ENCODE data around the gene PIGK.
"Not testable (repeated sequence)": the region's sequence is repeated elsewhere in the genome, so short reads cannot be mapped to it uniquely, and the experiment has no call there.

PIGK gene

GRCh38 chr1:77193951-77194350, 25.3 kb downstream of the PIGK start:
- no peak for DNase-seq (ENCODE audit: low read depth)

DNA sequence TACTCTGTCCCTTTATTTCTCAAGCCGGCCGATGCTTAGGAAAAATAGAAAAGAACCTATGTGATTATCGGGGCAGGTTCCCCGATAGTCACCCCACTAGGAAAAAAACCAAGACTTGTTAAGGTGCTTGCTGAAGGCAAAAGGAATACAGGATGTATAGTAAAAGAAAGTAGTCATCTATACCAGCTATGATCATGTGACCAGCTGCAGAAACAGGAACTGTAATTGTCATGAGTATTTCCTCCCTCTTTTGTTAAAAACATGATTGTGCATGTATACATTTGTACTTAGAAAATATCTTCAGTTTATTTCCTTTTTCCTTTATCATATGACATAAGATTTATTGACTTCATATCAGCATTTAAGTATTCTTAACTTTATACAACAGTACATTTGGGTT, 30.5 kb downstream of the PIGK start:
- no peak for DNase-seq (ENCODE audit: low read depth)

GRCh38 chr1:77186907-77187306, 32.3 kb downstream of the PIGK start:
- DNase-seq (ENCODE audit: low read depth): not testable (repeated sequence)

DNA sequence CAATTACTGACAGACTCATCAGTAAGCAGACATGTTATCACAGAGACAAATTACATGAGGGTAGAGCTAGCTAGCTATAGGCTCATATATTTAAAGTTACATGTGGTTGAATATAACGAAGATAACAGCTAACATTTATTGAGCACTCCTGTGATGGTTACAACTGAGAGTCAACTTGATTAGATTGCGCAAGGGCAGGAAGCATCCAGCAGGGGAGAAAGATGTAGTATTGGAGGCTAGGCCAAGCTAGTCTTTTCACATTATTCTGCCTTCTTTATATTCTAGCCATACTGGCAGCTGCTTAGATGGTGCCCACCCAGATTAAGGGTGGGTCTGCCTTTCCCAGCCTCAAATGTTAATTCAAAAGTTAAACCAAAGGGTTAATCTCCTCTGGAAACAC, 37.1 kb downstream of the PIGK start:
- DNase-seq (ENCODE audit: low read depth): no peak

DNA sequence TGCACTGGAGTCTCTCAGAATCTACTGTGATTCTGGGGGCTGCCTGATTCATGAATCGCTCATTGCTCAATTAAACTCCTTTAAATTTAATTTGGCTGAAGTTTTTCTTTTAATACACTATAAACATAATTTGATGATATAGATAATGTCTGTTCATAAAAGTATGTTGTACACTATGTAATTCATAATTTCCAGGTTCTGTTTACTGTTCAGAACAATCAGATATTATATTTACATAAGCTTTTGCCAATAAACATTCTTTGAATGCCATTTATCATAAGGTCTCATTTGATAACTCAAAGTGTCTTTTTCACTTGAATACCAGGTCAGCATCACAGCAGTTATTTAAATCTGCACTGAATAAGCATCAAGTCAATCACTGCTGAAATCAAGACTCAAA, 39.6 kb downstream of the PIGK start:
- no peak for DNase-seq (ENCODE audit: low read depth)

- no peak for DNase-seq (ENCODE audit: low read depth)
Observed at GRCh38 chr1:77175230-77175844, 43.9 kb downstream of the PIGK start.

DNA sequence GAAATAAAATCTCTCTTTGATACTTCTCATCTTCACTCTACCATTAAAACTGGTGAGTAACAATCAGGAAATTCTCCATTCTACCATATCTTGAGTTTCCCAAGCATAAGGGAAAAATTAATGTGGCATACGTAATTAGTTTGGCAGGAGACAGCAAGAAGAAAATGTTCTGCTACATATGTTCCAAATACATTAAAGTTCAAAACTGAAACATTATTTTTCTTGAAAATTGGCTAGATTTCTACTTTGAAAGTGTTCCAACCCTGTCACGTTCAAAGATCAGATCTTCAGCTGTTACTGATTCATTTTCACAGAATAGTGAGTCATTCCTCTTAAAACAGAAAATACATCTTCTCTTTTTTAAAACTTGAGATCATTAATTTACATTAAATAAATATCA, 48.5 kb downstream of the PIGK start:
- peak; percentile 21 for DNase-seq (ENCODE audit: low read depth)

DNA sequence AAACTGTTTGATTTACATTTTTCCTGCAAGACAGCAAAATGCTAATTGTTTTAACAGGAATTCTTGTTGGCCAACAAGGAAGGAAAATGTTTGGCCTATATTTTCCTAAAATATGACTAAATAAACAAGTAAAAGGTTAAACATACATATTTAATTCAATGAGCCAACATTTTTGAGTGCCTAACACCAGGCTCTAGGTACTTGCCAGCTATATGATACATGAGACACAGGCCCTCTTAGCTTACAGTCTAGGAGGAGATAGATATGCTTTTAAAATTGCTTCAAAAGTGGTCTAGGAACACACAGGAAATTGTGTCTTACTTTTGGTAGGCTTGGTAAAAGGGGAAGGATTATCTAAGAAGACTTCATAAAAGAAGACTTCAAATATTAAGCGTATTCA, 50.9 kb downstream of the PIGK start:
- DNase-seq (ENCODE audit: low read depth): no peak

- DNase-seq (ENCODE audit: low read depth): no peak
Observed at GRCh38 chr1:77164434-77164944, 54.7 kb downstream of the PIGK start.

DNA sequence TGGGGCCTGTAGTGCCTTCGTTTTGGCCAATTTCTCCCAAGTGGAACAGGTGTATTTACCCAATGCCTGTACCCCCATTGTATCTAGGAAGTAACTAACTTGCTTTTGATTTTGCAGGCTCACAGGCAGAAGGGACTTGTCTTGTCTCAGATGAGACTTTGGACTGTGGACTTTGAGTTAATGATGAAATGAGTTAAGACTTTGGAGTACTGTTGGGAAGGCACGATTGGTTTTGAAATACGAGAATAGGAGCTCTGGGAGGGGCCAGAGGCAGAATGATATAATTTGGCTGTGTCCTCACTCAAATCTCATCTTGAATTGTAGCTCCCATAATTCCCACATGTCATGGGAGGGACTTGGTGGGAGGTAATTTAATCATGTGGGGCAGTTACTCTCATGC, 59.5 kb downstream of the PIGK start:
- DNase-seq (ENCODE audit: low read depth): not testable (repeated sequence)

GRCh38 chr1:77156214-77156613, 63.0 kb downstream of the PIGK start:
- DNase-seq (ENCODE audit: low read depth): no peak

- DNase-seq (ENCODE audit: low read depth): no peak
Observed at GRCh38 chr1:77146270-77146669, 73.0 kb downstream of the PIGK start.

GRCh38 chr1:77143529-77144121, 75.6 kb downstream of the PIGK start:
- no peak for DNase-seq (ENCODE audit: low read depth)

GRCh38 chr1:77139389-77139788, 79.8 kb downstream of the PIGK start:
- no peak for DNase-seq (ENCODE audit: low read depth)

- no peak for DNase-seq (ENCODE audit: low read depth)
Observed at GRCh38 chr1:77134359-77134758, 84.9 kb downstream of the PIGK start.

GRCh38 chr1:77133731-77134358, 85.4 kb downstream of the PIGK start:
- no peak for DNase-seq (ENCODE audit: low read depth)

GRCh38 chr1:77126307-77126706, 92.9 kb downstream of the PIGK start:
- peak; percentile 54 for DNase-seq (ENCODE audit: low read depth)

- no peak for DNase-seq (ENCODE audit: low read depth)
Observed at GRCh38 chr1:77121503-77121902, 97.7 kb downstream of the PIGK start.

GRCh38 chr1:77120950-77121349, 98.3 kb downstream of the PIGK start:
- no peak for DNase-seq (ENCODE audit: low read depth)

DNA sequence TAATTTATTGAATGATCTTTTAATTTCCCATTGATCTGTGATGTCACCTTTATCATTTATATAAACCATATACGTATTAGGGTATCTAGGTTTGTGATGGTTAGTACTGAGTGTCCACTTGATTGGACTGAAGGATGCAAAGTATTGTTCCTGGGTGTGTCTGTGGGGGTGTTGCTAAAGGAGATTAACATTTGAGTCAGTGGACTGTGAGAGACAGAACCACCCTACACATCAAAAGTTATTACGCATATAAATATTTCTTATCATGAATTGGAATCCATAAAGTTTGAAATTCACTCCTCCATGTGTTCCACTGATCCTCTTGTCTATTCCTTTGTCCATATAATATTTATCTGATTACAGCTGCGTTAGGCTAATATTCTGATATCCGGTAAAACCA, 100.5 kb downstream of the PIGK start:
- DNase-seq (ENCODE audit: low read depth): no peak

- DNase-seq (ENCODE audit: low read depth): no peak
Observed at GRCh38 chr1:77104672-77105071, 114.6 kb downstream of the PIGK start.

DNA sequence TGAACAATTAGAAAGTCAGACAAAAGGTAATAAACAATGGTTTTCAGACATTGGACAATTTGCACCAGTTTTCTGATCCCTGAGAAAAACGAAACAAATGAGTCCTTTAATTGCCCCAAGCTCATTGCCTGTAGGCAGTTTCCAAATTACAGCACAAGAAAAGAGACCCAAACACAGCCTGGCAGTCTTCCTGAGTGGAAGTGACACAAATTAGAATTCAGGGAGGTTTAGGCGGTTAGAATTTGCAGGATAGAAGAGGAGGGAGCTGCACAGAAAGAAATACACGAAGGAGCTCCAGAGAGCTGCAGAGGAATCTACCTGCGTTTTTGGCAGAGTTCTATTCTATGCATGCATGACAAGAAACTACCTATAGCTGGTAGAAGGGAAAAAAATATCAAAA, 115.7 kb downstream of the PIGK start:
- DNase-seq (ENCODE audit: low read depth): no peak

GRCh38 chr1:77100875-77101274, 118.4 kb downstream of the PIGK start:
- DNase-seq (ENCODE audit: low read depth): no peak
